Muscle of back (tissue), 10 donors: ENCODE results near the gene FCHSD1. TPM values are rescaled to one million over a fixed set of nuclear protein-coding genes. Genes with fewer than 3 reads are reported as not detected.

ENCODE experiments used
- polyA plus RNA-seq, 10 donors: library from polyadenylated mRNA; unstranded; fragments of 120-200 nt; gene quantifications; one replicate each; pipeline ENCODE4 v1.2.1, GENCODE V29; 2013; ENCODE audit not compliant: insufficient read length in 10 of 10

FCHSD1 gene
- polyA plus RNA-seq, 10 donors = 3.6 to 11.5 (median 8.0) TPM

Other genes starting within 250 kb of the FCHSD1 start
- gene PCDHGA9, start 248.6 kb downstream of the FCHSD1 start, polyA plus RNA-seq = 1 to 10 TPM; 3.4 to 5.3 (median 3.8) TPM
- 1 to 10 TPM; 2.7 to 6.8 (median 4.3) TPM for gene PCDHGB6, start 243.4 kb downstream of the FCHSD1 start, polyA plus RNA-seq
- 1 to 10 TPM; 1.2 to 2.8 (median 1.8) TPM for gene PCDHGA10, start 238.4 kb downstream of the FCHSD1 start, polyA plus RNA-seq
- 10 to 100 TPM in 1 of 10 donors, 1 to 10 TPM in 9; 7.4 to 11.7 (median 8.2) TPM for gene PCDHGB7, start 233.7 kb downstream of the FCHSD1 start, polyA plus RNA-seq
- 1 to 10 TPM; 2.9 to 4.8 (median 3.3) TPM for gene PCDHGA11, start 230.4 kb downstream of the FCHSD1 start, polyA plus RNA-seq
- gene PCDHGA12, start 220.9 kb downstream of the FCHSD1 start, polyA plus RNA-seq = 1 to 10 TPM; 1.2 to 3.1 (median 2.3) TPM
- gene PCDHGC3, start 175.5 kb downstream of the FCHSD1 start, polyA plus RNA-seq = 100 to 1,000 TPM in 8 of 10 donors, 10 to 100 TPM in 2; 95.8 to 177 (median 115) TPM
- gene PCDHGC4, start 166.4 kb downstream of the FCHSD1 start, polyA plus RNA-seq = 1 to 10 TPM in 9 of 10 donors, under 1 TPM in 1; 0.93 to 2.2 (median 1.6) TPM
- gene PCDHGC5, start 162.3 kb downstream of the FCHSD1 start, polyA plus RNA-seq = 1 to 10 TPM in 1 of 10 donors, under 1 TPM in 9; 0.25 to 1.4 (median 0.44) TPM
- 10 to 100 TPM; 24.3 to 34.3 (median 27.6) TPM for gene DIAPH1, start 32.4 kb downstream of the FCHSD1 start, polyA plus RNA-seq
- gene HDAC3, start 14.6 kb downstream of the FCHSD1 start, polyA plus RNA-seq = 10 to 100 TPM; 42.3 to 60.5 (median 55.2) TPM
- under 1 TPM; 0.19 to 0.90 (median 0.23) TPM for gene RELL2, start 14.4 kb downstream of the FCHSD1 start, polyA plus RNA-seq
- 10 to 100 TPM; 10.0 to 18.3 (median 14.4) TPM for gene ARAP3, start 30.8 kb upstream of the FCHSD1 start, polyA plus RNA-seq
- gene PCDH1, start 227.0 kb upstream of the FCHSD1 start, polyA plus RNA-seq = 10 to 100 TPM; 13.0 to 22.4 (median 15.3) TPM